PC-9 (cell line): ENCODE measurements around the gene CHRM1. TPM values are rescaled to one million over a fixed set of nuclear protein-coding genes. Genes with fewer than 3 reads are reported as not detected.

Experiments
- BruUV-seq: library from RNA; stranded (reverse); fragments of 400-500 nt; replicated peaks from 2 replicates; lab custom pipeline; 2021; lab: Mats Ljungman, UMichigan
- CTCF ChIA-PET: fragments of 300-600 bp; sonication (Branson Sonifier 250); formaldehyde crosslinking; loops from one replicate; lab custom pipeline; 2022; ENCODE audit warnings: antibody characterized with exemption; lab: Charles Lee
- POLR2A ChIA-PET: fragments of 300-600 bp; sonication (Branson Sonifier 250); formaldehyde crosslinking; loops from one replicate; lab custom pipeline; 2022; ENCODE audit warnings: antibody characterized with exemption; ENCODE audit not compliant: unreplicated experiment; lab: Charles Lee
- DNase-seq, 2 experiments: peaks; one replicate each; pipeline versions ENCODE4 v3.0.0 to v3.0.0-alpha.2; 2015 to 2022; ENCODE audit warnings: mixed read lengths in 1 of 2
- H2AFZ ChIP-seq: fragments of 200-600 bp; sonication (generic); 2 replicates; pipeline ENCODE4 v1.8.1; 2017; ENCODE audit warnings: antibody characterized with exemption
- H3F3A ChIP-seq: fragments of 200-600 bp; sonication (generic); 2 replicates; pipeline ENCODE4 v1.8.1; 2017; ENCODE audit warnings: antibody characterized with exemption, mild to moderate bottlenecking, low read depth; ENCODE audit not compliant: insufficient read depth
- H3K27ac ChIP-seq: fragments of 200-600 bp; sonication (generic); 2 replicates; pipeline ENCODE4 v1.6.1; 2016; ENCODE audit warnings: mixed run types
- H3K27me3 ChIP-seq: fragments of 200-600 bp; sonication (generic); 2 replicates; pipeline ENCODE4 v1.6.1; 2016; ENCODE audit warnings: low read depth, mixed run types; ENCODE audit not compliant: insufficient read depth
- H3K36me3 ChIP-seq: fragments of 200-600 bp; sonication (generic); 2 replicates; pipeline ENCODE4 v1.6.1; 2016; ENCODE audit warnings: low read depth, mixed run types
- H3K4me1 ChIP-seq: fragments of 200-600 bp; sonication (generic); replicated peaks from 2 replicates; pipeline ENCODE4 v1.6.1; 2016; ENCODE audit warnings: mixed run types; ENCODE audit not compliant: insufficient read depth
- H3K4me2 ChIP-seq: fragments of 200-600 bp; sonication (generic); 2 replicates; pipeline ENCODE4 v1.6.1; 2017; ENCODE audit warnings: mixed run types
- H3K4me3 ChIP-seq: fragments of 200-600 bp; sonication (generic); 2 replicates; pipeline ENCODE4 v1.6.1; 2016; ENCODE audit warnings: mixed run types
- H3K79me2 ChIP-seq: fragments of 200-600 bp; sonication (generic); 2 replicates; pipeline ENCODE4 v1.6.1; 2017; ENCODE audit warnings: low read depth, mixed run types
- H3K9me2 ChIP-seq: fragments of 200-600 bp; sonication (generic); 2 replicates; pipeline ENCODE4 v1.8.1; 2017; ENCODE audit warnings: mild to moderate bottlenecking; ENCODE audit not compliant: insufficient read depth
- H3K9me3 ChIP-seq: fragments of 200-600 bp; sonication (generic); 2 replicates; pipeline ENCODE4 v1.8.1; 2016; ENCODE audit warnings: low read depth; ENCODE audit not compliant: insufficient read depth
- H4K20me1 ChIP-seq: fragments of 200-600 bp; sonication (generic); 2 replicates; pipeline ENCODE4 v1.8.1; 2017; ENCODE audit not compliant: insufficient read depth
- CTCF ChIP-seq: fragments of 200-600 bp; sonication (generic); conservative IDR thresholded peaks from 2 replicates; pipeline ENCODE4 v1.6.1; 2017; ENCODE audit warnings: mixed run types, antibody characterized with exemption, mild to moderate bottlenecking, moderate library complexity
- EZH2 ChIP-seq: fragments of 200-600 bp; sonication (generic); IDR thresholded peaks from 2 replicates; pipeline ENCODE4 v1.8.0; 2017; ENCODE audit warnings: antibody characterized with exemption, low read depth
- intact Hi-C: fragments of 100-400 bp; cut with micrococcal nuclease; formaldehyde crosslinking; loops from one replicate; pipeline ENCODE4 v1.10.0; 2022; ENCODE audit not compliant: unreplicated experiment
- total RNA-seq: library from RNA; stranded (reverse); gene quantifications from 2 replicates; pipeline ENCODE4 v1.2.3, GENCODE V29; 2021

CHRM1 gene
- total RNA-seq, 1 experiment from 2014 or later: not detected

DNA sequence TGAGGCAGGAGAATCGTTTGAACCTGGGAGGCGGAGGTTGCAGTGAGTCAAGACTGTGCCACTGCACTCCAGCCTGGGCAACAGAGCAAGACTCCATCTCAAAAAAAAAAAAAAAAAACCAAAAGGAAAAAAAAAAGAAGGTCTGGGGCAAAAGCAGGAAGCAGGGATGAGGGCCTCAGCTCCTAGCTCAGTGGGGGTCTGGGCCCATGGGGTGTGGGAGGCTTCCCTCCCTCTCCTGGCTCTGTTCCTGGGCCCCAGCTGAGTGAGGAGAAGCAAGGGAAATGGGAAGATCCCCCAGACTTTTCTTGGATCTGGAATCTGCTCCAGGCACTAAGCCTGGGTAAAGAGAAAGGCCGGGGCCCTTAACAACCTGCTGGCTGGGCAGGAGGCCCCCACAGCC is 8.9 kb downstream of the CHRM1 start:
- DNase-seq: no peak
- POLR2A ChIA-PET: no interaction called here
- intact Hi-C loops: no loop called here

GRCh38 chr11:62911137-62912130 is 9.7 kb downstream of the CHRM1 start:
- Histone ChIP-seq H3K79me2 (no peaks in the 10 kb centered on the region), H3K9me2 (no peaks in the 10 kb centered on the region), H3K4me3 (no peak overlapping the region), H3K4me1 (0 out of 2 replicates have a peak, but pooled peaks cover 7% of the 10 kb centered on the region), H3K27ac (no peak overlapping the region), H3K9me3 (no peaks in the 10 kb centered on the region), H3F3A (no peaks in the 10 kb centered on the region), H2AFZ (no peak overlapping the region), H4K20me1 (no peaks in the 10 kb centered on the region), H3K4me2 (no peak overlapping the region), H3K27me3 (peaks cover 23% of the 10 kb centered on the region), H3K36me3 (no peaks in the 10 kb centered on the region)
- POLR2A ChIA-PET: no interaction called here
- TF ChIP-seq CTCF (no peak), EZH2 (no peak)
- CTCF ChIA-PET: no interaction called here
- intact Hi-C loops: no loop called here
- no TSS peak for BruUV-seq
- no peak for DNase-seq

More for the DNA sequence above, 8.9 kb downstream of the CHRM1 start:
- Histone ChIP-seq H3K36me3 (no peaks in the 10 kb centered on the region), H3K9me3 (no peaks in the 10 kb centered on the region), H3K9me2 (no peaks in the 10 kb centered on the region), H3K4me1 (0 out of 2 replicates have a peak, but pooled peaks cover 7% of the 10 kb centered on the region), H3K4me2 (no peak overlapping the region), H3K79me2 (no peaks in the 10 kb centered on the region), H3F3A (no peaks in the 10 kb centered on the region), H4K20me1 (no peaks in the 10 kb centered on the region), H3K27ac (no peak overlapping the region), H3K4me3 (no peak overlapping the region), H2AFZ (no peak overlapping the region), H3K27me3 (peaks cover 15% of the 10 kb centered on the region)
- no TSS peak for BruUV-seq
- TF ChIP-seq EZH2: no peak
- TF ChIP-seq CTCF: no peak
- CTCF ChIA-PET: interaction anchor here (0.6 kb wide), 1 partner anchor 352 kb away, joined by 6 read pairs; no protein-coding TSS in a partner anchor

DNA sequence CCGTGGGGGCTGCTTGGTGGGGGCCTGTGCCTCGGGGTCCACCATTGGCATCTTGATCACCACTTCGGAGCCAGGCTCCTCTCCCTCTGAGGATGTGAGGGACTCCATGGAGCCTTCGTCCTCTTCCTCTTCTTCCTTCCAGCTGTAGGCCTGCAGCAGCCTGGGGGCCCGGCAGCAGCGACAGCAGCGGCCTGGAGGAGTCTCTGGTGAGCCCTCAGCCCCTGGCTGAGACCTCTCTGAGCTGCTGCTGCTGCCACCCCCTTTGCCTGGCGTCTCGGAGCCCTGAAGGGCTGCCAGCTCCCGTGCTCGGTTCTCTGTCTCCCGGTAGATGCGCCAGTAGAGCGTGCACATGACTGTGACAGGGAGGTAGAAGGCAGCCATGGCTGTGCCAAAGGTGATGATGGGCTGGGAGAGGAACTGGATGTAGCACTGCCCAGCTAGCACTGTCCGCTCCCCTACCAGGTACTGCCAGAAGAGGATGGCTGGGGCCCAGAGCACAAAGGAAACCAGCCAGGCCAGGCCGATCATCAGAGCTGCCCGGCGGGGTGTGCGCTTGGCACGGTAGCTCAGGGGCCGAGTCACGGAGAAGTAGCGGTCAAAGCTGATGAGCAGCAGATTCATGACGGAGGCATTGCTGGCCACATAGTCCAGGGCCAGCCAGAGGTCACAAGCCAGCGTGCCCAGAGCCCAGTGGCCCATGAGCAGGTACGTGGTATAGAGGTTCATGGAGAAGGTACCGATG is 10.9 kb downstream of the CHRM1 start:
- TF ChIP-seq EZH2 (no peak), CTCF (no peak)
- CTCF ChIA-PET: no interaction called here
- H2AFZ ChIP-seq: no peak overlapping the region
- no peaks in the 10 kb centered on the region for H4K20me1 ChIP-seq
- intact Hi-C loops: no loop called here
- H3K36me3 ChIP-seq: no peaks in the 10 kb centered on the region
- H3K27ac ChIP-seq: no peak overlapping the region
- H3K27me3 ChIP-seq: peaks cover 30% of the 10 kb centered on the region
- no peaks in the 10 kb centered on the region for H3F3A ChIP-seq
- POLR2A ChIA-PET: no interaction called here
- no TSS peak for BruUV-seq
- no peaks in the 10 kb centered on the region for H3K9me2 ChIP-seq
- H3K79me2 ChIP-seq: no peaks in the 10 kb centered on the region
- H3K4me1 ChIP-seq: 0 out of 2 replicates have a peak, but pooled peaks cover 7% of the 10 kb centered on the region
- DNase-seq: no peak
- H3K4me2 ChIP-seq: no peak overlapping the region
- no peak overlapping the region for H3K4me3 ChIP-seq
- H3K9me3 ChIP-seq: no peaks in the 10 kb centered on the region
